ENCODE measurements around the gene USP30. TPM values are rescaled to one million over a fixed set of nuclear protein-coding genes. Genes with fewer than 3 reads are reported as not detected.

USP30 gene
- total RNA-seq, 1 experiment from 2014 or later = 7.8 TPM

DNA sequence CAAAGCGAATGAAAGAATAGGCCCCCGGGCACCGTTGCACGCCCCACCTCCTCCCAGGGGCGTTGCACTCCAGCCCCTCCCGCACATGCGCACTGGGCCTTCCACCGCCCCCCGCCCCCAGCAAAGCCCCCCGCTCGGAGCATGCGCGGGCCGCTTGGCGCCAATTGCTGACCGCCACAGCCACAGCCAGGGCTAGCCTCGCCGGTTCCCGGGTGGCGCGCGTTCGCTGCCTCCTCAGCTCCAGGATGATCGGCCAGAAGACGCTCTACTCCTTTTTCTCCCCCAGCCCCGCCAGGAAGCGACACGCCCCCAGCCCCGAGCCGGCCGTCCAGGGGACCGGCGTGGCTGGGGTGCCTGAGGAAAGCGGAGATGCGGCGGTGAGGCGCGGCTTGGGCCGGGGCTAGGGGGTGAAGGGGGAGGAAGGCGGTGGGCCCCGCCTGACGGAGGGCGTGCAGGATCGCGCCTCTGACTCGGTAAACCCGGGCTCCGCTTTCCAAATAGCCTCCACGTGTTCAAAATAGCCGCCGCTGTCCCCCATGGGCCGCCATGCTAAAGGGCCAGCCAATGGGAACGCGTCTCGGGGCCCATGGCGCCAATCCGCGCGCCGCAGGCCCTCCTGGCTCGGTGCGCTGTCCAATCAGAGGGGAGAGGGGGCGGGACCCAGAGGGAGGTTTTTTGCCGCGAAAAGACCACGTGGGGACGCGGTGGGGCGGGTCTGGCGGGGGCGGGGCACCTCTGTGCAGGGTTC, 45.2 kb downstream of the USP30 start, which contains the start of gene UNG:
Gene UNG, plus strand, starts transcription at position 163 of the 748 bp plus-strand sequence. Its CDS starts 83 bp downstream, at position 246.
- Mint-ChIP-seq H3K9me3 (no peaks in the 10 kb centered on the region), H3K27me3 (ENCODE audit: low read depth) (peaks cover 8% of the 10 kb centered on the region), H3K27ac (peak within 1 kb of the TSS in 2 of 3 experiments; percentile 82 to 98; a peak in 4 of 7 replicates), H3K36me3 (ENCODE audit: insufficient read depth in 1 of 3, low read depth in 3 of 3) (peaks cover 32 to 40% (median 38%) of the 10 kb centered on the region in 3 experiments), H3K4me1 (peaks cover 7 to 23% of the 10 kb centered on the region in 2 experiments), H3K4me3 (peak within 1 kb of the TSS; percentile 86 to 89)
- H2BK120ac ChIP-seq (ENCODE audit: low read depth, low read length, poor library complexity, severe bottlenecking) = peak within 1 kb of the TSS; percentile 24
- H3K4me1 ChIP-seq (ENCODE audit: insufficient read depth, low read length) = no peaks in the 10 kb centered on the region
- H4K20me1 ChIP-seq (ENCODE audit: control insufficient read depth, insufficient read depth, insufficient read length) = no peaks in the 10 kb centered on the region
- TF ChIP-seq, protein P1, sequence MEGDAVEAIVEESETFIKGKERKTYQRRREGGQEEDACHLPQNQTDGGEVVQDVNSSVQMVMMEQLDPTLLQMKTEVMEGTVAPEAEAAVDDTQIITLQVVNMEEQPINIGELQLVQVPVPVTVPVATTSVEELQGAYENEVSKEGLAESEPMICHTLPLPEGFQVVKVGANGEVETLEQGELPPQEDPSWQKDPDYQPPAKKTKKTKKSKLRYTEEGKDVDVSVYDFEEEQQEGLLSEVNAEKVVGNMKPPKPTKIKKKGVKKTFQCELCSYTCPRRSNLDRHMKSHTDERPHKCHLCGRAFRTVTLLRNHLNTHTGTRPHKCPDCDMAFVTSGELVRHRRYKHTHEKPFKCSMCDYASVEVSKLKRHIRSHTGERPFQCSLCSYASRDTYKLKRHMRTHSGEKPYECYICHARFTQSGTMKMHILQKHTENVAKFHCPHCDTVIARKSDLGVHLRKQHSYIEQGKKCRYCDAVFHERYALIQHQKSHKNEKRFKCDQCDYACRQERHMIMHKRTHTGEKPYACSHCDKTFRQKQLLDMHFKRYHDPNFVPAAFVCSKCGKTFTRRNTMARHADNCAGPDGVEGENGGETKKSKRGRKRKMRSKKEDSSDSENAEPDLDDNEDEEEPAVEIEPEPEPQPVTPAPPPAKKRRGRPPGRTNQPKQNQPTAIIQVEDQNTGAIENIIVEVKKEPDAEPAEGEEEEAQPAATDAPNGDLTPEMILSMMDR (conservative IDR thresholded peaks at IDR 0.05) = no peak
- H2AK5ac ChIP-seq (ENCODE audit: insufficient read length, low read length) = no peak within 1 kb of the TSS
- peak; percentile 97 for DNase-seq
- no peak within 1 kb of the TSS for H2AFZ ChIP-seq (ENCODE audit: low read length)
- H3K9me3 ChIP-seq (ENCODE audit: control insufficient read depth, low read depth, low read length) = no peaks in the 10 kb centered on the region
- peak within 1 kb of the TSS; percentile 72 for H3K18ac ChIP-seq (ENCODE audit: insufficient read length, low read depth, low read length)
- H3T11ph ChIP-seq (ENCODE audit: low read length) = no peak within 1 kb of the TSS
- no CpG with 5 or more reads among the region's 71 CpGs for WGBS (ENCODE audit: extremely low coverage, insufficient read length, low lambda C conversion rate)
- H3K4me2 ChIP-seq (ENCODE audit: insufficient read depth, insufficient read length, low read length) = peak within 1 kb of the TSS; percentile 85
- H2BK20ac ChIP-seq (ENCODE audit: low read depth, low read length, poor library complexity, severe bottlenecking) = no peak within 1 kb of the TSS
- H3K14ac ChIP-seq (ENCODE audit: insufficient read depth, low read length) = peak within 1 kb of the TSS; percentile 78
- no peak within 1 kb of the TSS for H4K8ac ChIP-seq (replicated peaks; ENCODE audit: insufficient read length, low read depth, low read length)
- H3K23me2 ChIP-seq (ENCODE audit: insufficient read length, low read depth, low read length, poor library complexity, severe bottlenecking) = peaks cover 16% of the 10 kb centered on the region
- no peak within 1 kb of the TSS for H2BK5ac ChIP-seq (ENCODE audit: insufficient read length, low read length)
- no peaks in the 10 kb centered on the region for H3K27me3 ChIP-seq (ENCODE audit: insufficient read depth, low read length)
- H3K9ac ChIP-seq (ENCODE audit: extremely low read depth, insufficient read length, low read length) = peak within 1 kb of the TSS; percentile 82
- H3K79me2 ChIP-seq (ENCODE audit: insufficient read depth, low read length) = peaks cover 5% of the 10 kb centered on the region; the same call in 1 of the 2 replicates
- H3K27ac ChIP-seq (ENCODE audit: insufficient read length, low read depth, low read length) = no peak within 1 kb of the TSS
- no peak within 1 kb of the TSS; the same call in 1 of the 2 replicates for H3K4ac ChIP-seq (ENCODE audit: low read depth, low read length)
- H2BK12ac ChIP-seq (ENCODE audit: insufficient read length, low read depth, low read length) = no peak within 1 kb of the TSS
- no peak within 1 kb of the TSS for H4K5ac ChIP-seq (ENCODE audit: insufficient read length, low read depth, low read length)
- peaks cover 8% of the 10 kb centered on the region for H3K79me1 ChIP-seq (ENCODE audit: insufficient read depth, low read depth, low read length, poor library complexity, severe bottlenecking)
- H2BK15ac ChIP-seq (ENCODE audit: low read depth, low read length) = no peak within 1 kb of the TSS
- no peak within 1 kb of the TSS for H4K91ac ChIP-seq (ENCODE audit: insufficient read length, low read depth, low read length)
- no peak within 1 kb of the TSS for H3K56ac ChIP-seq (ENCODE audit: insufficient read length, low read depth, low read length)
- H3K23ac ChIP-seq (ENCODE audit: insufficient read length, low read depth, low read length) = no peak within 1 kb of the TSS
